GM08714 (cell line): ENCODE results near the gene RAPGEF2.

ENCODE experiments used
- H3K4me3 ChIP-seq: fragments of 200-500 bp; sonication (Bioruptor generic); 2 replicates; pipeline ENCODE4 v1.5.1; 2014; ENCODE audit warnings: mild to moderate bottlenecking, low read length, inconsistent platforms
- ZNF274 ChIP-seq: IDR thresholded peaks from 2 replicates; pipeline ENCODE4 v1.6.1; 2012; ENCODE audit warnings: mild to moderate bottlenecking, low read depth, low read length

Gene RAPGEF2

DNA sequence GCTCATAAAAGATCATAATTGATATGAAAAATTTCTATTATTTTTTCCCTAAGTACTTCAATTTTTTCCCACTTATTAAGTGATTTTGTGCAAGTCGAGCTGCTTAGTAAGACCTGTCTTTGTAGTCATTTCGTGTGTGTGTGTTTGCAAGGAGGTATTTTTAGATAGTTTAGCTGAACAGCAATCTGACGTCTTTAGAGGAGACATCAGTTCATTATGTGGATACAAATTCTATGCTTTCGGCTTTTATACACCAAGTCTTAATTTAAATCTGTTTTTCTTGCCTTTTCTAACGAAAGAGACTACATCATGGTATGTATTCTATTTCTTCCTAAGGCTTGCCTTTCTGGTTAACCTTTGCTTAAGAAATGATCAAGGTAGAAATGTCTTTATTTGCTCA lies 179.4 kb downstream of the RAPGEF2 start:
- H3K4me3 ChIP-seq = no peak overlapping the region
- TF ChIP-seq ZNF274 = no peak

DNA sequence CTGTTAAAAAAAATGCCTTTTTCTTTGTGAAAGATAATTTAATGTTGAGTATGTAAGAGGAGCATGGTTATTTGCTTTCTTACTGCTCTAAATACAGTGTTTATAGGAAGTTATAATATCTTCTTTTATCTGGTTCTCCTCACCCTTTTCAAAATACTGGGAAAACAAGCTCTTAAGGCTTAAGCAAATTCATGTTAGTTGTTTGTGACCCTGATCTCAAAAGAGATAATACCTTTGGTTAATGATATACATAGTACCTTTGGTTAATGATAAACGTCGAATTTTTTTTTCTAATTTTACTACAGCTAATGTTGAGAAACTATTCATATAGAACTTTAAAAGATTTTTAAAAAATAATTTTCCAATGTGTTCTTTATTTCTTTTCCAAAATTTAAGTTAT lies 180.1 kb downstream of the RAPGEF2 start:
- no peak for TF ChIP-seq ZNF274
- no peak overlapping the region for H3K4me3 ChIP-seq

GRCh38 chr4:159283696-159284095 lies 180.8 kb downstream of the RAPGEF2 start:
- TF ChIP-seq ZNF274 = no peak
- no peak overlapping the region for H3K4me3 ChIP-seq

- TF ChIP-seq ZNF274 = no peak
- H3K4me3 ChIP-seq = no peak overlapping the region
Measured at GRCh38 chr4:159284113-159284512, 181.2 kb downstream of the RAPGEF2 start.

DNA sequence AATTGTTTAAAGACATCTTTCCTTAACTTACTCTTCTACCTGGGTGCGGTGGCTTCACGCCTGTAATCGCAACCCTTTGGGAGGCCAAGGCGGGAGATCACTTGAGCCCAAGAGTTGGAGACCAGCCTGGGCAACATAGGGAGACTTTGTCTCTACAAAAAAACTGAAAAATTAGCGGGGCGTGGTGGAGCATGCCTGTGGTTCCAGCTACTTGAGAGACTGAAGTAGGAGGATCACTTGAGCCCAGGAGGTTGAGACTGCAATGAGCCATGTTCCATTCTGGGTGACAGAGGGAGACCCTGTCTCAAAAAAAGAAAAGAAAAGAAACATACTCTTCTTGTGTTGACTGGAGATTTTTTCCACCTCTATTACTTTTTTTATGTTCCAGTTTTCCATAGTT lies 181.9 kb downstream of the RAPGEF2 start:
- no peak for TF ChIP-seq ZNF274
- no peak overlapping the region for H3K4me3 ChIP-seq

DNA sequence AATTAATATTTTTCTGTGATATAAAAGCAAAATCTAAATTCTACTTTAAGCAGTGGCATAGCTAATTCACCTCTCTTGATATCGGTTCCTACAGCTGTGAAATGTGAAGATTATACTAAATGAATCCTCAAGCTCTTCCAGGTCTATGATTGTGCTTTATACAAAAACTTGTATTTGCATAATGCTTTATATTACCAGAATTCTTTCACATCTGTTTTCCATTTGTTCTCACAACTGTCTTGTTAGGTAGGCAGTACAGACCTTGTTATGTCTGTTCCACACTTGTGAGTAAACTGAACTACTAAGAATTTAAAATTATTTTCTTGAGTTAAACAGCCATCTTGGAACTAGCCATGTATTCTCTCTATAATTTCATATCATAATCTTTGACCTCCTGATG lies 184.9 kb downstream of the RAPGEF2 start:
- no peak overlapping the region for H3K4me3 ChIP-seq
- TF ChIP-seq ZNF274 = no peak

DNA sequence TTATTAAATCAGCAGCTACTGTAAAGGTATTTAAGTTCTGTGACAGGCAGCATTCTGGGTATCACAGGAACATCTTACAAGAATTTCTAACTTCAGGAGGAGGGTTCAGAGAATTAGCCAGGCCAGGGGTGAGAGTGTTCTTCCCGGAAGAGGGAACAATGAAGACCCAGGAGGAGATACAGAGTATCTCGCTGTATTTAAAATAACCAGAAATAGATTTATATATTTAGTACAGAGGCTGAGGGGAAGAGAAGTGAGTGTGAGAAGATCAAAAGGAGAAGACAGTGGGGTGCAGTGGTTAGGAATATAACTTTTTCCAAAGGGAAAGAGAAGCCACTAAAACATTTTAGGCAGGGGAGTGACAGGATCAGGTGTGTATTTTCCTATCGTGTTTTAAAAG lies 186.8 kb downstream of the RAPGEF2 start:
- no peak overlapping the region for H3K4me3 ChIP-seq
- no peak for TF ChIP-seq ZNF274

GRCh38 chr4:159290321-159291030 lies 187.6 kb downstream of the RAPGEF2 start:
- no peak for TF ChIP-seq ZNF274

DNA sequence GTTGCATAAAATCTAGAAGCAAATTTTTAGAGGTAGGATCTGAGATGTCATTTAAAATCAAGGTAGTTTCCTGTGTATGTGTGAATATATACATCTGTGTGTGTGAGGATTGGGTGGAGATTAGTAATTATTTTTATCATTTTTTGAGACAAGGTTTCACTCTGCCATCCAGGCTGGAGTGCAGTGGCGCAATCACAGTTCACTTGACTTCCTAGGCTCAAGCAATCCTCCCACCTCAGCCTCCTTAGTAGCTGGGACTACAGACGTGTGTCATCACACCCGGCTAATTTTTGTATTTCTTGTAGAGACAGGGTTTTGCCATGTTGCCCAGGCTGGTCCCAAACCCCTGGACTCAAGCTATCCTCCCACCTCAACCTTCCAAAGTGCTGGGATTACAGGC lies 188.3 kb downstream of the RAPGEF2 start:
- no peak overlapping the region for H3K4me3 ChIP-seq
- TF ChIP-seq ZNF274 = no peak

More at GRCh38 chr4:159290321-159291030, 187.6 kb downstream of the RAPGEF2 start:
- H3K4me3 ChIP-seq = no peak overlapping the region

DNA sequence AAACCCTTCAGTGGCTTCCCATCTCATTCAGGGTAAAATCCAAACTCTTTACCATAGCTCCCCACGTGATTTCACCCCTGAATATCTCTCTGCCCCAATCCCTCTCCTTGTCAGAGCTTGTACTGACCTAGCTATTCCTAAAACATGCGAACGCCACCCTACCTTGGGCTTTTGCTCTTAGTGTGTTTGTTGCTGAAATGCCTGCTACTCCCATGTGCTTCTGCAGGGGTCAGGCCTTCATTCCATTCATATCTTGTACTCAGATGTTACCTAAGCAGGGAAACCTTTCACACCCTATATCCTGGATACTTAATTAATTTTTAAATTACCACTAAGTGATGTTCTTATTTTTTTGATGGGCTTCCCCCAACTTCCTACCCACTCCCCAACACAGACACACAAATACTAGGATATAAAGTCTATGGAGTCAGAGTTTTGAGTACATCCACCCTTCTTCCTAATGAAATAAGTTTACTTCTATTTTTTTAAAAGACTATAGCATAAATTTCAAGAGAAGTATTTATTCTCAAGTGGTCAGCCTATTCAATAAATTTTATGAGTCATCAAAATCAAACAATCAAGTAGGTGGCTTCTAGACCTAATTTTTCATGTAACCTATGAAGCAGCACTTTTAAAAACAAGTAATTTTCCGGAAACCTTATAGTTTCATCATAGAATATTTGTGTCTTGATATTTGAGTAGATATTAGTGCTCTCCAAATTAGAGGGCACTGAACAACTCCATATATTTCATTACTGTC lies 189.4 kb downstream of the RAPGEF2 start:
- no peak overlapping the region for H3K4me3 ChIP-seq
- no peak for TF ChIP-seq ZNF274

- H3K4me3 ChIP-seq = no peak overlapping the region
Measured at GRCh38 chr4:159293811-159294515, 191.1 kb downstream of the RAPGEF2 start.

GRCh38 chr4:159296061-159296460 lies 193.2 kb downstream of the RAPGEF2 start:
- H3K4me3 ChIP-seq = no peak overlapping the region
- TF ChIP-seq ZNF274 = no peak

More at GRCh38 chr4:159293811-159294515, 191.1 kb downstream of the RAPGEF2 start:
- TF ChIP-seq ZNF274 = no peak

- TF ChIP-seq ZNF274 = no peak
- no peak overlapping the region for H3K4me3 ChIP-seq
Measured at GRCh38 chr4:159297091-159297490, 194.2 kb downstream of the RAPGEF2 start.

- no peak overlapping the region for H3K4me3 ChIP-seq
- TF ChIP-seq ZNF274 = no peak
Measured at GRCh38 chr4:159298502-159298901, 195.6 kb downstream of the RAPGEF2 start.

DNA sequence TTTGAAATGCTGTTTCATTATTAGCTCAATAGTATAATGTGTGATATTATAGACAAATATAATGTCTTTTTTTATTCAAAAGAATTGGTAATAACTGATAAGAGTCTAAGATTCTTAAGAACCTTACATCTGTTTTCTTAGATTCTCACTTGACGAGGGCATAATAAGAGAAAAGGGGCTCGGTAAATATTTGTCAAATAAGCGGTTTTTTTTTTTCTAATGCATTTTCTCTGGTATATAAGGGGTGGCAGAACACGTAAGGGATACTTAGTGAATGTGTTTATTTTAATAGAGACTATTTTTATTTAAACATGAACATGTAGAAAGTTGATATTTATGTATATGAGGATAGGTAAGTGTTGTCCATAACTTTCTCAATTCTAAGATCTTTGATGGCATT lies 200.6 kb downstream of the RAPGEF2 start:
- TF ChIP-seq ZNF274 = no peak
- H3K4me3 ChIP-seq = no peak overlapping the region
